Epithelial cell of esophagus (primary cell): ENCODE data around the gene RANBP3.

Experiments used
- DNase-seq: peaks from one replicate; pipeline ENCODE4 v3.0.0; 2010; ENCODE audit warnings: low read depth
- H3K4me3 ChIP-seq: 2 replicates; pipeline ENCODE4 v1.5.1; 2011; ENCODE audit warnings: mild to moderate bottlenecking, low read length, control low read depth
- TF ChIP-seq, protein P1 (sequence below): IDR thresholded peaks from 2 replicates; pipeline ENCODE4 v1.5.1; 2011; ENCODE audit warnings: low read depth, mild to moderate bottlenecking, low read length, control low read depth, inconsistent platforms; ENCODE audit not compliant: insufficient read depth; ENCODE audit errors: missing control alignments

Gene RANBP3

DNA sequence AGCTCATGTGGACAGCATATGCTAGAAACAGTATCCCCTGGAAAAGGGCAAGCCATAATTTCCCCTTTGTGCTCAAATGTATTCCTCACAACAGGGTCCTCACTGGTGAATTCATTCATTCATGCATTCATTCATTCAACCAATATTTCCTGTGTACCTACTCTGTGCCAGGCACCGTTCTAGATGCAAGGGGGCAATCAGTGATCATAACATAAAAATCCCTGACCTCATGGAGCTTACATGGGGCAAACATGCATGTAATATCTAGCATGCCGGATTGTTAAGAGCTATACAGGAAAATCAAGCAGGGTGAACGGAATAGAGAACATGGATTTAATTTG is 2.6 kb downstream of the RANBP3 start:
- H3K4me3 ChIP-seq, result no peak overlapping the region
- TF ChIP-seq, protein P1, sequence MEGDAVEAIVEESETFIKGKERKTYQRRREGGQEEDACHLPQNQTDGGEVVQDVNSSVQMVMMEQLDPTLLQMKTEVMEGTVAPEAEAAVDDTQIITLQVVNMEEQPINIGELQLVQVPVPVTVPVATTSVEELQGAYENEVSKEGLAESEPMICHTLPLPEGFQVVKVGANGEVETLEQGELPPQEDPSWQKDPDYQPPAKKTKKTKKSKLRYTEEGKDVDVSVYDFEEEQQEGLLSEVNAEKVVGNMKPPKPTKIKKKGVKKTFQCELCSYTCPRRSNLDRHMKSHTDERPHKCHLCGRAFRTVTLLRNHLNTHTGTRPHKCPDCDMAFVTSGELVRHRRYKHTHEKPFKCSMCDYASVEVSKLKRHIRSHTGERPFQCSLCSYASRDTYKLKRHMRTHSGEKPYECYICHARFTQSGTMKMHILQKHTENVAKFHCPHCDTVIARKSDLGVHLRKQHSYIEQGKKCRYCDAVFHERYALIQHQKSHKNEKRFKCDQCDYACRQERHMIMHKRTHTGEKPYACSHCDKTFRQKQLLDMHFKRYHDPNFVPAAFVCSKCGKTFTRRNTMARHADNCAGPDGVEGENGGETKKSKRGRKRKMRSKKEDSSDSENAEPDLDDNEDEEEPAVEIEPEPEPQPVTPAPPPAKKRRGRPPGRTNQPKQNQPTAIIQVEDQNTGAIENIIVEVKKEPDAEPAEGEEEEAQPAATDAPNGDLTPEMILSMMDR, result no peak
- no peak for DNase-seq

DNA sequence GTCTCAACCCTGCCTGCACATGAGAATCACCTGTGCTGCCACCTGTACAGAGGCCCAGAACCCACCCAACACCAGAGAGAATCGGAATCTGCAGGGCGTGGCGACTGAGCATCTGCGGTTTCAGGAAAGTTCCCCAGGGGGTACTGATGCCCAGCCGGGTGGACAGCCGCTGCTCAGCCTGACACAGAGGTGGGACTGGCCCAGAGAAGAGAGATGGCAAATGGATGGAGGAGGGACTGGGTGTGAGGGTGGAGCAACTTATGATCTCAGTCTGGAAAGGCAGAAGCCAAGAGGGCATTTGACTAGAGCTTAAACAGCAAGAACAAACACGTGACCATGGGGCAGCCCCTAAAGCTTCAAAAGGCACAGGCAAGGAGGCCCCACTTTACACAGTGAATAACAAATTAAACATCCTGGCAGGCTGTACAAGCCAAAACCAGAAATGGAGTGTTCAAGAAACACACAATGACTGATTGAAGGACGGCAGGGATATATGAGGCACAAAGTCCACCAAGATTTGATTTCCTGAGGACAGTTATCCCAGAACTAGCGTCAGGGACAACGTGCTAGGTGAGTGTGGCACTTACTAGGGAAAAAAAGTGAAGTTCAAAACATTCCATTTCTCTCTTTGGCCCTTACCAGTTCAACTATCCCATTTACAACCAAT is 3.1 kb downstream of the RANBP3 start:
- peak; percentile 46 for DNase-seq
- no peak overlapping the region for H3K4me3 ChIP-seq
- TF ChIP-seq, protein P1, result no peak

DNA sequence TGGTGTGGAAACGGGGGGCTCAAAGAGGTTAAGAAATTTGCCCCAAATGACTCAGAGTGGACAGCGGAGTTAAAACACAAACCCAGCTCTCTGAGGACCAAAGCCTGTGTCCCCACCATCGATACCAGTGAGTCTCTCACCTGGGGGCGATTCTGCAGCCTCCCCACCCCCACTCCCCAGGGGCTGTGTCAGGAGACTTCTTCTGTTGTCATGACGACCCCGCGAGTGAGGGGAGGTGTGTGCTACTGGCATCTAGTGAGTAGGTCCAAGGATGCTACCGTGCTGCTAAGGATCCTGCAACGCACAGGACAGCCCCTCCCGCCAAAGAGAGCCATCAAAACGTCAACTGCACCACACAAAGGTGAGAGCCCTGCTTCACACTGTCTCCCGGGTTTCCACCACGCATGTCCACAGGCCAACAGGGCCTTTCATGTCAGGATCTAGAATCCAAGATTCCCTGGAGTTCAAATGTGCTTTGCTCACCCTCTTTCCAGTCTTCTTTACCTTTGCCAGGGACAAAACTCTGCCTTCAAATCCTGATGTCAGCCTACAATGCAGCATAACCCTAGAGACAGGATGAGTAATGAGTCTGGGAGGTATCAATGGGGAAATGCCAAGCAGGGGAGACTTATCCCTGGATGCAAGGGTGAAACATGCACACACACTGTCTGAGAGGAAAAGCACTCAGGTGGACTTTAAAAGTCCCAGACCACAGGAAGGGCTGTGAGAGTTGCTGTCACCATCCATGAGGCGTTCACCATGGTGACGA is 3.9 kb downstream of the RANBP3 start:
- peak; percentile 47 for DNase-seq
- no peak overlapping the region for H3K4me3 ChIP-seq
- TF ChIP-seq, protein P1, result no peak

DNA sequence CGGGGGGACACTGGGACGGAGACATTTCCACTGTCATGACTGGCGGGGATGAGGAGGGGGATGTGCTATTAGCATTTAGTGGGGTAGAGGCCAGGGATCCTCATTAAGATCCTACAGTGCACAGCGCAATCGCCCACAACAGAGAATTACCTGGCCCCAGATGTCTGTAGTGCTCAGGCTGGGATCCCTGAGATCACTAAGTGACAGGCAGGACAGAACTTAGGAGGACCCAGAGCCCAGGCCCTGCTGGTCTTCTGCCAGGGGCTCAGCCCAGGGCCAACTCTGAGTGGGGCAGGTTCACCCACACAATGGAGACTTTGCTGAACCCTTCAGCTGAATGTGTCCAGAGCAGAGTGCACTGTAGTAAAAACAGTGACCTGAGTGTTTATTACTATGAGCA is 4.6 kb downstream of the RANBP3 start:
- DNase-seq, result no peak
- no peak overlapping the region for H3K4me3 ChIP-seq
- TF ChIP-seq, protein P1, result no peak

DNA sequence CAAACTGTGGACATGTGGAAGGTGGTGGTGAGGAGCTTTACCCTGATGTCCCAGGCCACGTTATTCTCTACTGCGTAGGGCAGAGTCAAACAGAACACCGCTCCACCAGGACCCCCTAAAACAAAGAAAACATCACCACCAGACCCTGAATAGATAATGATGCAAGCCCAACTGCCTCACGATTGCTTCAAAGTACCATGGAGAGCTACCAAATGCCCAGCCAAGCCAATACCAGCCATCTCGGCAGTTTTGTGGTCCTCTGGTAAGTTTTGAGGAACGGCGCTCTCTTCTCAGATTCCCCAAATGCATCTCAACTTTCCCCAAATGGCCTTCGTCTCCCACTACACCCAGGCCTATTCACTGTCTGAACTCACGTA is 5.6 kb downstream of the RANBP3 start:
- TF ChIP-seq, protein P1, result no peak
- DNase-seq, result no peak

DNA sequence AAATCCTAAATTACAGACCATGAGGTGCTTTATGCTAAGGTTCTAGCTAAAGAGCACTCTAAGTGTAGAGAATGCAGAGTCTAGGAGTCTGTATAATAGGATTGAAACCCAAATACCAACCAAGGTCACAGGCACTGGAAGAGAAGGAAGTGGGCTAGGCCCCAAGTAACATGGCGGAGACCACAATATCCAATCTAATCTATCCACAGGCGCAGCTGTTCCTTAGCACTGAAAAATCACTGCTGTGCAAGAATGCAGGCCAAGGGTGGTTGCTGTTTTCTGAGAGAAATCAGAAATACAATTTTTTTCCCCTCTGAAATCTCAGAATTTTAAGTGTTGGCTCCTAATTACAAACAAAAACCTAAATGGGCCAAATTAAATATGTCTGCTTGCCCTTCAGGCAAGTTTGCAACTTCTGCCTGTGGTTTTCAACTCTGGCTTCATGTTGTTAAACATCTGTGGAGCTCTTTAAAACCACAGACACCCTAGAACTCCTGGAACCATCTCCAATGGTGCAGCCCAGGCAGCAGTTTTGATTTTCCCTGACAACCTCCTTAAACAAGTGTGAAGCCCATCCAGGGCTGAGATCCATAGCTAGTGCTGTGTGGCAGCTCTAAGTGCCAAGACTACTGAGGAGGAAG is 6.1 kb downstream of the RANBP3 start:
- H3K4me3 ChIP-seq, result no peak overlapping the region
- DNase-seq, result no peak
- TF ChIP-seq, protein P1, result no peak

More for the DNA sequence above, 5.6 kb downstream of the RANBP3 start:
- H3K4me3 ChIP-seq, result no peak overlapping the region
